HL-60 (cell line): ENCODE measurements around the gene SLC30A3.

Experiments used
- DNase-seq, 2 experiments: peaks; one replicate each; pipeline ENCODE4 v3.0.0-alpha.2; 2010 to 2020; ENCODE audit warnings: low read depth in 1 of 2, low spot score in 1 of 2
- H3K27ac ChIP-seq: fragments of 250-450 bp; sonication (Bioruptor Pico); replicated peaks from 2 replicates; pipeline ENCODE4 v1.5.1; 2020; ENCODE audit warnings: mild to moderate bottlenecking, moderate library complexity
- H3K27me3 ChIP-seq: fragments of 250-450 bp; sonication (Bioruptor Pico); 2 replicates; pipeline ENCODE4 v1.5.1; 2021; ENCODE audit warnings: mild to moderate bottlenecking, moderate library complexity; ENCODE audit not compliant: insufficient read depth, poor library complexity, severe bottlenecking
- H3K4me3 ChIP-seq: replicated peaks from 2 replicates; pipeline ENCODE4 v1.5.1; 2011; ENCODE audit warnings: mild to moderate bottlenecking, control low read depth, low read length; ENCODE audit not compliant: insufficient read depth
- GABPA ChIP-seq: IDR thresholded peaks from 2 replicates; pipeline ENCODE4 v1.6.1; 2012; ENCODE audit warnings: low read depth
- POLR2AphosphoS5 ChIP-seq: IDR thresholded peaks from 2 replicates; pipeline ENCODE4 v1.6.1; 2012; ENCODE audit warnings: low read depth
- SPI1 ChIP-seq: IDR thresholded peaks from 2 replicates; pipeline ENCODE4 v1.6.1; 2012; ENCODE audit warnings: low read depth, mild to moderate bottlenecking, borderline replicate concordance
- TF ChIP-seq, protein P1 (sequence below): IDR thresholded peaks from one replicate; pipeline ENCODE4 v1.5.1; 2011; ENCODE audit warnings: low read length, control low read depth, inconsistent platforms; ENCODE audit not compliant: insufficient read depth
- TF ChIP-seq, protein P2 (sequence below): IDR thresholded peaks from 2 replicates; pipeline ENCODE4 v1.6.1; 2012; ENCODE audit warnings: low read depth; ENCODE audit not compliant: insufficient replicate concordance

The SLC30A3 gene

DNA sequence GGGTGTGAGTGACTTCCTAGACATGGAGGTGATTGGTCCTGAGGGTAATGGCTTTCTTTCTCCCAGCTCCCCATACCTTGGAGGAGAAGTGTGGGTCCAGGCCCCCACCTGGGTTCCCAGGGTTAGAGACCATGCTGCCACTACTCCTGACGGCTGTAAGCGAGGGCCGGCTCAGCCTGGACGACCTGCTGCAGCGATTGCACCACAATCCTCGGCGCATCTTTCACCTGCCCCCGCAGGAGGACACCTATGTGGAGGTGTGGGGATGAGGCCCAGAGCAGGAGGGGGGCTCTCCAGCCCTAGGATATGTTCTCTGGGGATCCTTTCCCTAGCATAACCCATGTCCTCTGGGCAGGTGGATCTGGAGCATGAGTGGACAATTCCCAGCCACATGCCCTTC, 23.9 kb downstream of the SLC30A3 start:
- no peaks in the 10 kb centered on the region for H3K27me3 ChIP-seq
- TF ChIP-seq POLR2AphosphoS5 (no peak), GABPA (no peak), SPI1 (no peak)
- TF ChIP-seq, protein P1, sequence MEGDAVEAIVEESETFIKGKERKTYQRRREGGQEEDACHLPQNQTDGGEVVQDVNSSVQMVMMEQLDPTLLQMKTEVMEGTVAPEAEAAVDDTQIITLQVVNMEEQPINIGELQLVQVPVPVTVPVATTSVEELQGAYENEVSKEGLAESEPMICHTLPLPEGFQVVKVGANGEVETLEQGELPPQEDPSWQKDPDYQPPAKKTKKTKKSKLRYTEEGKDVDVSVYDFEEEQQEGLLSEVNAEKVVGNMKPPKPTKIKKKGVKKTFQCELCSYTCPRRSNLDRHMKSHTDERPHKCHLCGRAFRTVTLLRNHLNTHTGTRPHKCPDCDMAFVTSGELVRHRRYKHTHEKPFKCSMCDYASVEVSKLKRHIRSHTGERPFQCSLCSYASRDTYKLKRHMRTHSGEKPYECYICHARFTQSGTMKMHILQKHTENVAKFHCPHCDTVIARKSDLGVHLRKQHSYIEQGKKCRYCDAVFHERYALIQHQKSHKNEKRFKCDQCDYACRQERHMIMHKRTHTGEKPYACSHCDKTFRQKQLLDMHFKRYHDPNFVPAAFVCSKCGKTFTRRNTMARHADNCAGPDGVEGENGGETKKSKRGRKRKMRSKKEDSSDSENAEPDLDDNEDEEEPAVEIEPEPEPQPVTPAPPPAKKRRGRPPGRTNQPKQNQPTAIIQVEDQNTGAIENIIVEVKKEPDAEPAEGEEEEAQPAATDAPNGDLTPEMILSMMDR = no peak
- no peak overlapping the region for H3K4me3 ChIP-seq
- DNase-seq = no peak
- H3K27ac ChIP-seq = no peak overlapping the region

DNA sequence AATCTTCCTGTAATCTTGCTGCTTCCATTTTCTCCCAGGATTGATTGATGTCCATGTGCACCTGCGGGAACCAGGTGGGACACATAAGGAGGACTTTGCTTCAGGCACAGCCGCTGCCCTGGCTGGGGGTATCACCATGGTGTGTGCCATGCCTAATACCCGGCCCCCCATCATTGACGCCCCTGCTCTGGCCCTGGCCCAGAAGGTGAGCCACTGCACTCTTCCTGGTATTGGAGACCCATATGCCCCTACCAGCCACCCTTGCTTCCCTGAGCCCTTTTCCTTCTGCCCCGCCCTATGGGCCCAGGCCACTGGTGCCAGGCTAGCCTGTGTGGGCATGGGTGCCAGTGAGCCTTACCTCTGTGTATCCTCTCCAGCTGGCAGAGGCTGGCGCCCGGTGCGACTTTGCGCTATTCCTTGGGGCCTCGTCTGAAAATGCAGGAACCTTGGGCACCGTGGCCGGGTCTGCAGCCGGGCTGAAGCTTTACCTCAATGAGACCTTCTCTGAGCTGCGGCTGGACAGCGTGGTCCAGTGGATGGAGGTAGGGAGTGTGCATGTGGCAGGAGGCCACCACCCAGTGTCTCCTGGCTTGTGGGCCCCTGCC, 25.4 kb downstream of the SLC30A3 start:
- H3K27me3 ChIP-seq = no peaks in the 10 kb centered on the region
- DNase-seq = no peak
- TF ChIP-seq GABPA (no peak), SPI1 (no peak)
- TF ChIP-seq, protein P2, sequence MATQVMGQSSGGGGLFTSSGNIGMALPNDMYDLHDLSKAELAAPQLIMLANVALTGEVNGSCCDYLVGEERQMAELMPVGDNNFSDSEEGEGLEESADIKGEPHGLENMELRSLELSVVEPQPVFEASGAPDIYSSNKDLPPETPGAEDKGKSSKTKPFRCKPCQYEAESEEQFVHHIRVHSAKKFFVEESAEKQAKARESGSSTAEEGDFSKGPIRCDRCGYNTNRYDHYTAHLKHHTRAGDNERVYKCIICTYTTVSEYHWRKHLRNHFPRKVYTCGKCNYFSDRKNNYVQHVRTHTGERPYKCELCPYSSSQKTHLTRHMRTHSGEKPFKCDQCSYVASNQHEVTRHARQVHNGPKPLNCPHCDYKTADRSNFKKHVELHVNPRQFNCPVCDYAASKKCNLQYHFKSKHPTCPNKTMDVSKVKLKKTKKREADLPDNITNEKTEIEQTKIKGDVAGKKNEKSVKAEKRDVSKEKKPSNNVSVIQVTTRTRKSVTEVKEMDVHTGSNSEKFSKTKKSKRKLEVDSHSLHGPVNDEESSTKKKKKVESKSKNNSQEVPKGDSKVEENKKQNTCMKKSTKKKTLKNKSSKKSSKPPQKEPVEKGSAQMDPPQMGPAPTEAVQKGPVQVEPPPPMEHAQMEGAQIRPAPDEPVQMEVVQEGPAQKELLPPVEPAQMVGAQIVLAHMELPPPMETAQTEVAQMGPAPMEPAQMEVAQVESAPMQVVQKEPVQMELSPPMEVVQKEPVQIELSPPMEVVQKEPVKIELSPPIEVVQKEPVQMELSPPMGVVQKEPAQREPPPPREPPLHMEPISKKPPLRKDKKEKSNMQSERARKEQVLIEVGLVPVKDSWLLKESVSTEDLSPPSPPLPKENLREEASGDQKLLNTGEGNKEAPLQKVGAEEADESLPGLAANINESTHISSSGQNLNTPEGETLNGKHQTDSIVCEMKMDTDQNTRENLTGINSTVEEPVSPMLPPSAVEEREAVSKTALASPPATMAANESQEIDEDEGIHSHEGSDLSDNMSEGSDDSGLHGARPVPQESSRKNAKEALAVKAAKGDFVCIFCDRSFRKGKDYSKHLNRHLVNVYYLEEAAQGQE = no peak
- no peak overlapping the region for H3K4me3 ChIP-seq
- H3K27ac ChIP-seq = no peak overlapping the region

DNA sequence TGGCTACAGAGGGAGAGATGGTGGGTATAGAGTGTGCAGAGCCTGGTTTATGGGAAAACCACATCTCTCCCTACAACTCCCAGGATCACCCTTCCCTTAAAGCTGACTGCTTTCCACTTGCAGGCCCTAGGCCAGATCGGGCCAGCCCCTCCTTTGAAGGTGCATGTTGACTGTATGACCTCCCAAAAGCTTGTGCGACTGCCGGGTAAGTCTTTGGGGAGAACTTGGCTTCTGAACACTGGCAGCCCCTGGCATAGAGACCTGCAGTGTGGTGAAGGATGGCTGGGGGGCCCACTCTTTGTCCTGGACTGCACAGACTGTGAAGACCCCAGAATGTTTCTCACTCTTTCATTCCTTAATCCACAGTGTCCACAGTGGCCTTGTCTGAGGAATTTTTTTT, 26.2 kb downstream of the SLC30A3 start:
- no peaks in the 10 kb centered on the region for H3K27me3 ChIP-seq
- H3K4me3 ChIP-seq = no peak overlapping the region
- no peak overlapping the region for H3K27ac ChIP-seq
- TF ChIP-seq POLR2AphosphoS5 = no peak
- TF ChIP-seq, protein P2 = no peak
- no peak for DNase-seq

DNA sequence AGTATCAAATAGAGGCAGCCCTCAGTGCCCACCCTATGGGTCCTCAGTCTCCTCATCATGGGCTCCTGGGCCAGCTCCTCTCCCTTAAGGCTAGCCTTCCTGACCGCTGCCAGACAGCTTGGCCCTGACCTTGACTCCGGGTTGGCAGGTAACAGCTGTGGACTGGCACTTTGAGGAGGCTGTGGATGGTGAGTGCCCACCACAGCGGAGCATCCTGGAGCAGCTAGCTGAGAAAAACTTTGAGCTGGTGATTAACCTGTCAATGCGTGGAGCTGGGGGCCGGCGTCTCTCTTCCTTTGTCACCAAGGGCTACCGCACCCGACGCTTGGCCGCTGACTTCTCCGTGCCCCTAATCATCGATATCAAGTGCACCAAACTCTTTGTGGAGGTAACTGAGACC, 26.7 kb downstream of the SLC30A3 start:
- DNase-seq = no peak

More for the DNA sequence above, 26.7 kb downstream of the SLC30A3 start:
- no peak overlapping the region for H3K4me3 ChIP-seq
- H3K27ac ChIP-seq = no peak overlapping the region
- H3K27me3 ChIP-seq = no peaks in the 10 kb centered on the region
- TF ChIP-seq, protein P2 = no peak
- no peak for TF ChIP-seq GABPA
- TF ChIP-seq, protein P1 = no peak
- TF ChIP-seq POLR2AphosphoS5 = no peak
- TF ChIP-seq SPI1 = no peak
